ENCODE results near the gene SSRP1.
"Not testable (repeated sequence)": the region's sequence is repeated elsewhere in the genome, so short reads cannot be mapped to it uniquely, and the experiment has no call there.

Gene SSRP1

DNA sequence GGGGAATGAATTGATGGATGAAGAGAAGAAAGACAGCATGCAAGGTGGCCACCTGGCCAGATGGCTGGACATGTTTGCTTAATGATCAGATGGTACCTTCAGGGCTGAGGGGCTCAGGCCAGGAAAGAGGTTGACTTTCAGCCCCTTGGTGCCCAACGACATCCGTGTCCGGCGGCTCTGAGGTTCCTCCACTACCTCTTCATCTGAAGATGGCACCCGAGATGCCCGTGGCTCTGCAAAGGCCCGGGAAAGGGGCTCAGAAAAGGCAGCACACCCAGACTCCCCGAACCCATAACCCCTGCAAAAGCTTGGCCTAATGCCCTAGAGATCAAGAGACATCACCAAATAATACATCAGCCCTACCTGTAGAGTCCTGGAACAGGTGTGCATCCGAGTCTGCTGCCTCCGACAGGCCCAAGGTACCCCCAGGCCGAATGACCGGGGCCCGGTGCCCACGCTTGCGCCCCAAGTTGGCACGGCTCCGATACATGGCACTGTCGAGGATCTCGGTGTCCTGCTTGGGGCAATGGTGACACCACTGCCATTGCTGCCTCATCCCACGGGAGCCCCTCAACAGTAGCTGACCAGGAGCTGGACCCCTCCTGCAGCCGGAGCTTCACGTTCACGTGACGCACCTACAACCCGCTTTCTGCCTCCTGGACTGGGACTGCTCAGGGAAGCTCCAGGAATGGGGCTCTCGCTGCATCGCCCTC, 33.8 kb downstream of the SSRP1 start:
- no peak for DNase-seq (ENCODE audit: low read depth)

DNA sequence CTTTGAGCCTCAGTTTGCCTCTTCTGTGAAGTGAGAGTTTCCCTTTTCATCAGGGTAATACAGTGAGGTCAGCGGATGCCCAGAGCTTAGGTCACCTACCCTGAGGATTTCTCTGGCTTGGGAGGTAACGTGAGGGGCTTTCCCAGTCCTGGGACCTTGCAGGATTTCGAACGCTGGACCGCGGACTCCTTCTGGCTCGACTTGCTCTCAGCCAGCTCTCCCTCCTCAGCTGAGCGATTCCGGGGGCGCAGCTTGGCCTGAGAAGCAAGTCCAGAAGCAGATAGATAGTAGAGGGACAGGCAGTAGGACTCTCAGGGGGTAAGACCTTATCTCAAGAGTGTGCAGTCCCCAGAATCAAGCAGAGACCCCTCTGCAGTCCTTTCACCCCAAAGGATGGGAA, 34.9 kb downstream of the SSRP1 start:
- no peak for DNase-seq (ENCODE audit: low read depth)

DNA sequence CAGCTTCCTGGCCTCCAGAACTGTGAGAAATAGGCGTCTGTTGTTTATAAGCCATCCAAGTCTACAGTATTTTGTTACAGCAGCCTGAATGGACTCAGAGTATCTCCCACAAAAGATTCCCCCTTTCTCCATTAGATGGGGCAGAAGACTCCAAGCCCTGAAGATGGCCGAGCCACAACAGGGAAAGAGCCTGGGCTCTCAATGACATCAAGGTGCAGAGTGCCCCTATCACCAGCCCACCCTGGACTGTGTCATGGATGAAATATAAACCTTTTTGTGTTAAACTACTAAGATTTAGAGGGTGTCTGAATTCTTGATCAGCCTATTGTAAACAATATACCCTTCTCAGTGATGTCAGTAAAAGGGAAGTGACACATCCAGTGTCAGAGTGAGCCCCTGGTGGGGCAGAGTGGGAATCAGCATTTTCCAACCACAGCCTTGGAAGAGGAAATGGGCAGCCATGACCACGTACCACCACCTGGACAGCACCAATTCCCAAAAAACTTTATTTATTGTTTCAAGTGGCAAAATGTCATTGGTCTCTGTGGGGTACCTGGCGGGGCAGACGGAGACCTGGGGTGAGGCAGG, 36.4 kb downstream of the SSRP1 start:
- DNase-seq (ENCODE audit: low read depth), result no peak

- no peak for DNase-seq (ENCODE audit: low read depth)
Observed at GRCh38 chr11:57297221-57297620, 38.5 kb downstream of the SSRP1 start.

- DNase-seq (ENCODE audit: low read depth), result peak; percentile 82
Observed at GRCh38 chr11:57296205-57296604, 39.5 kb downstream of the SSRP1 start.

DNA sequence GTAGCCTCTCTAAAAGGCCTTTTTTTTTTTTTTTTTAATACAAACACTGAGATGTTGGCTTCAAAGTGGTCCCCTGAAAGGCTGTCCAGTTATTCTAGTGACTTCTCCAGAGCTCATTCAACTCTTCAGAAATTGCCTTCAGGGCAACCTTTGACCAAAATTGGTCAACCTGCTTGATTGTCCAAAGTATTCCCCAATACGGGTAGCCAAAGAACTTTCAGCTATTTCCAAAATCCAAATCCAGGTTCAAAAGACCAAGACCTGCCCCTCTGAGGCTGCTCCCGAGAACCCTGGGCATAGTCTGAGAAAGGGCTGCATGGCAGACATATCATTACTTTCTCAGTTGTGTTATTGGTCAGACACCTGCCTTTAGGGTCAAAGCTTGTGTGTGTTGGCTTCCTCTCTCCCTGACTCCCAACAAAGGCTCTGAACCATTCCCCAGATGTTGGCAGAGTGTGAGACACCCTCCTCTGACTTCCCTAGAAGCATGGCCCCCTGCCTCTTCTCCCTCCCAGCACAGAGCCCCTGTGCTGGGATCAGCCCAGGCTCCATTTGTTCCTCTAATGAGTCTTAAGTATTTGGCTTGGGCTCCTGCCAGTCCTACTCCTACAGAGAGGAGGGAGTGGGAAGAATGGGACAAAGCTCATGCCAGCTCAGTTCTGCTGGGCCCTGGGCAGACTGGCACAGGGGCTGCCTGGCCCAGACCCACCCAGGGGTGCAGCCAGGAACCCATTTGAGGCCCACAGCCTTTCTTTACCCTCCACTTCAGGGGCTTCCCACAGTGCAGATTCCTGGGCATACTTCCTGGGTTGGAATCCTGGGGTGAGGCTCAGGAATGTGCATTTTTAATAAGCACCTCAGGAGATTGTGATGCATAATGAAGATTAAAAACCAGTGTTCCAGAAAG, 41.2 kb downstream of the SSRP1 start:
- peak; percentile 37 for DNase-seq (ENCODE audit: low read depth)

GRCh38 chr11:57290288-57290687, 45.4 kb downstream of the SSRP1 start:
- peak; percentile 77 for DNase-seq (ENCODE audit: low read depth)

DNA sequence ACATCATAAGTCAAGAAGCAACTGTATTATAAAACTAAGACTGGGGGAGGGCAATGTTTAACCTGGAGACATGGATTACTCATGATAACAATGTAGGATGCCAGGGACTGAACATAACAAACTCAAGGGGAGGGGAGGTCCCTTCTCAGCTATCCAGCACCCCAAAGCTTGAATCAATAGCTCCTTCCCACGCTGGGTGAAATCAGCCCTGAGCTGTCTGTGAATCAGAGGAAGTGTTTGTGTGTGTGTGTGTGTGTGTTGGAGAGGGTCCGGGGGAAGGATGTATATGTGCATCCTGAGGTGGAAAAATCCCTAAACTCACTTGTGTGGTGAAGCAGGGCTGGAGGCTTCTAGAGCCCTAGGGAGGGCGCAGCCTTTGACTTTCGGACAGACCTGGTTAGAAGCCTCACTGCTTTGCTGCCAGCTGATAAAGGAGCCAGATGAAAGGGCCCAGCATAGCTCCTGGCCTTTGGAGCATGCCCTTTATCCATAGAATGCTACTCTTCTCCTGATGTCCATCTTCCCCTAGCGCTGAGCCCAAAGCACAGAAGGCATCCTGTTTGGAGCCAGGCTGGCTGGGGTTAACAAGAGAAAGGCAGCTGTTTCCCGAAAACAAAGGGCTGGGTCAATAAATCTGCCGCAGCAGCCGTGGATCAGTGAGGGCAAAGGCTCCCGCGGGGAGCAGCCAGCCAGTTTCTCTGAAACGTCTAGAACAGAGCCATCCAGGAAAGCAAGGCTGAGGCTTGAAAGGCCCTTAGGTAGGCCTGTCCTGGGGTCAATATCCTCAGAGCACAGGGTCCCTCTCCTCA, 46.7 kb downstream of the SSRP1 start:
- DNase-seq (ENCODE audit: low read depth), result peak; percentile 76

DNA sequence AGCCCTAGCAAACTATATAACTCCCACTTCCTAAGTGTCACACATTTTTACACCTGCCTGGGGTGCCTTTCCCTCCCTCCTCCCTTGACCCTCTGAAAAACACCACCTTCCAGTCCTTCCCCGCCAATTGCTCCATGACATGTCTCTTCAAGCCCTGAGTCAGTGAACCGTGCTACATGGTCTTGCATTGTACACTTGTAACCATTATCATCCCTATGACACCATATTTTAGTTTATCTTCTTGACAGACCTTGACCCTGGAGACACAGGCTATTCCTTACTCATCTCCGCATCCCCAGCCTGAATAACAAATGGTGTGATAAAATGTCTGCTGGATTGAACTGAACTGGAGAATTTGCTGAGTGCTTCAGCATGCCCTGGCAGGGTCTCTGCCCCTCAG, 47.8 kb downstream of the SSRP1 start:
- no peak for DNase-seq (ENCODE audit: low read depth)

- no peak for DNase-seq (ENCODE audit: low read depth)
Observed at GRCh38 chr11:57283231-57283990, 52.3 kb downstream of the SSRP1 start.

DNA sequence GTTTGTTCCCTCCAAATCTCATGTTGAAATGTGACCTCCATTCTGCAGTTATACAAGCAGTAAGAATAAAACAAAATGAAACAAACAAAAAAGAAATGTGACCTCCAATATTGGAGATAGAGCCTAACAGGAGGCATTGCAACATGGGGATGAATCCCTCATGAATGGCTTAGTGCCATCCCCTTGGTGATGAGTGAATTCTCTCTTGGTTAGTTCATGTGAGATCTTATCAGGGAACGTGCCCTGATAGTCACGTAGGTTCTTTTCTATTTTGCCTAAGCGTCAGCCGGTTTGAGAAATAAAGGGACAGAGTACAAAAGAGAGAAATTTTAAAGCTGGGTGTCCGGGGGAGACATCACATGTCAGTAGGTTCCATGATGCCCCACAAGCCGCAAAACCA, 54.1 kb downstream of the SSRP1 start:
- not testable (repeated sequence) for DNase-seq (ENCODE audit: low read depth)

- DNase-seq (ENCODE audit: low read depth), result no peak
Observed at GRCh38 chr11:57279116-57279515, 56.6 kb downstream of the SSRP1 start.

DNA sequence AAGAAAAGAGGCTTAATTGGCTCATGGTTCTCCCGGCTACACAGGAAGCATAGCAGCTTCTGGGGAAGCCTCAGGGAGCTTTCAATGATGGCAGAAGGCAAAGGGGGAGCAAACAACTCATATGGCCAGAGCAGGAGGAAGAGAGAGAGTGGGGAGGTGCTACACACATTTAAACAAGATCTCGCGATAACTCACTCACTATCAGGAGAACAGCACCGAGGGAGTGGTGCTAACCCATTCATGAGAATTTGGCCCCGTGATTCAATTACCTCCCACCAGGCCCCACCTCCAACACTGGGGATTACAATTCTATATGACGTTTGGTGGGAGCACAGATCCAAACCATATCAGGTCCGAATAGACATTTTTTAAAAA, 57.0 kb downstream of the SSRP1 start:
- DNase-seq (ENCODE audit: low read depth), result no peak

DNA sequence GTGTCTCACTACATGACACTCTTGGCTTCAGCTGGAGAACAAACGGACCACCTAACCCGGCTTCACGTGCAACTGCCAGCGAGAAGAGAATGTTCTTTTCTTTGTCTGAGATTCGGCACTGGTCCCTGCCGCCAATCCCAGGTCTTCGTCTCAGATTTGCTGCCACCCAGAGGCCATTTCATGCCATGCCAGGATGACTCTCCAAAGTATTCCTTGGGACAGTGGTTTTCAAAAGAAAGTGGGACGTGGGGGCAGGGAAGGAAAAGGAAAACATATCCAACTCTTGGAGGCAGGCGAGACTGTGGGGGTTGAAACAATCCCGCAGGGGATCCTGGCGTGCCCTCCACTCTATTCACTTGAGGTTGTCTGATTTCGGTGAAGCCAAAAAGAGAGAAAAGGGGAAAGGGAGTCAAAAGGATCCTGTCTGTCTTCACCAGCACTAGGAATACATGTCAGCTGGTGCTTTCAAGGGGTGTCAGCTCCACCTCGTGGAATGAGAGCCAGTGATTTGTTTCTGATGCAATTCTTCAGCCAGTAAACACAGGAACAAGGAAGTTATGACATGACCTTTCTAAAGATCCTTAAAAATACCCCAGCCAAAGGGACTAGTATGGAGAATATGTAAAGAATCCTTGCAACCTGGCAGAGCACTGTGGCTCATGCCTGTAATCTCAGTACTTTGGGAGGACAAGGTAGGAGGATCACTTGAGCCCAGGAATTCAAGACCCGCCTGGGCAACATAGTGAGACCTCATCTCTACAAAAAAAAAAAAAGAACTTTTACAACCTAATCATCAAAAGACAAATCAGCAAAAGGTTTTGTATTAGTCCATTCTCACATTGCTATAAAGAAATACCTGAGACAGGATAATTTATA, 57.6 kb downstream of the SSRP1 start:
- DNase-seq (ENCODE audit: low read depth), result peak; percentile 78

DNA sequence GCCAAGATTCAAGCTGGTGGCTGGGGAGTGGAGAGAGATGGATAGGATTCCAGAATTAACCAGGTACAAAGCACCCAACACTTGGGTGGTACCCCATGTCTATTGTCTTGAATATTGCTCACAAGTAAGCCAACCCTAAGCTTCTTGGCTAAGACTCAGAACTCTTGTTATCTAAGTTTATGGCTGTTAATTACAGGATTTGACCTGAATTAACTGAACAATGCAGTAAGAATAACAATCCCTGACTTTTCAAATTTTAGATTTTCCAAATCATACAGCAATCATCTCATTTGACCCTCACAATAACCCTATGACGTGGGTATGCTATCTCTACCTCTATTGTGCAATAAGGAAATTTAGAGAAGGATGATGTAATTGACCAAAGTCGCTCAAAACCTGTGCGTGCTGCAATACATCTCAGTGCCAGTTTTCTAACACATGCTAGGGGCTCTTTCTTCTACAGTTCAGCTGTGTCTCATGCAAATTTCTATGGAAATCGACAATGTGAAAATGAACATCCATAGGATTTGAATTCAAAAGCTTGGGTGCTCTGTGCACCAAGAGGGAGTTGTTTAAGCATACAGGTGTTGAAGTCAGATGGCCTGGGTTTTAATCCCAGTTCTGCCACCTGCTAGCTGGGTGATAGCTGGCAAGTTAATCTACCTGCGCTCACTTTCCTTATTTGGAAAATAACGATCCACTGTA, 58.6 kb downstream of the SSRP1 start:
- DNase-seq (ENCODE audit: low read depth), result peak; percentile 76

- DNase-seq (ENCODE audit: low read depth), result no peak
Observed at GRCh38 chr11:57276169-57276970, 59.3 kb downstream of the SSRP1 start.

Data from amniotic epithelial cell (primary cell).